Liver (tissue), 9 donors: Measurements from ENCODE around the gene KLHL14. TPM values are rescaled to one million over a fixed set of nuclear protein-coding genes. Genes with fewer than 3 reads are reported as not detected.

Experiments used
- DNase-seq: peaks from one replicate; pipeline ENCODE4 v3.0.0-alpha.2; 2017; ENCODE audit warnings: low spot score
- H3K27ac ChIP-seq, 2 donors: one replicate each; pipeline ENCODE4 v1.7.0; 2013; ENCODE audit warnings: inconsistent platforms in 2 of 2, low read length in 2 of 2, control low read depth in 1 of 2, low read depth in 1 of 2, mild to moderate bottlenecking in 1 of 2
- H3K27me3 ChIP-seq, 4 donors: one replicate each; pipeline versions ENCODE4 v1.6.1 to v1.7.0; 2013; ENCODE audit warnings: low read length in 3 of 4, inconsistent platforms in 1 of 4, mild to moderate bottlenecking in 1 of 4, moderate library complexity in 1 of 4; ENCODE audit not compliant: control insufficient read depth in 4 of 4, insufficient read depth in 4 of 4
- H3K36me3 ChIP-seq, 4 donors: one replicate each; pipeline versions ENCODE4 v1.6.1 to v1.7.0; 2013; ENCODE audit warnings: low read length in 3 of 4, mild to moderate bottlenecking in 3 of 4, low read depth in 1 of 4, moderate library complexity in 1 of 4; ENCODE audit not compliant: control insufficient read depth in 4 of 4, insufficient read depth in 3 of 4
- H3K4me1 ChIP-seq, 4 donors: one replicate each; pipeline versions ENCODE4 v1.6.1 to v1.7.0; 2013; ENCODE audit warnings: low read length in 3 of 4, mild to moderate bottlenecking in 3 of 4, moderate library complexity in 1 of 4; ENCODE audit not compliant: control insufficient read depth in 4 of 4, insufficient read depth in 4 of 4
- H3K4me3 ChIP-seq, 3 donors: one replicate each; pipeline versions ENCODE4 v1.6.1 to v1.7.0; 2013; ENCODE audit warnings: low read length in 3 of 3, control low read depth in 1 of 3, low read depth in 1 of 3, mild to moderate bottlenecking in 1 of 3
- H3K9ac ChIP-seq, 2 donors: one replicate each; pipeline ENCODE4 v1.7.0; 2013; ENCODE audit warnings: low read length in 2 of 2, mild to moderate bottlenecking in 2 of 2, moderate library complexity in 2 of 2, control low read depth in 1 of 2, low read depth in 1 of 2
- H3K9me3 ChIP-seq, 4 donors: one replicate each; pipeline versions ENCODE4 v1.6.1 to v1.7.0; 2013; ENCODE audit warnings: low read length in 3 of 4; ENCODE audit not compliant: control insufficient read depth in 4 of 4
- ATF3 ChIP-seq: IDR thresholded peaks from 2 replicates; pipeline ENCODE4 v1.6.1; 2016; ENCODE audit warnings: antibody characterized with exemption
- CTCF ChIP-seq: fragments of 150-350 bp; IDR thresholded peaks from 2 replicates; pipeline ENCODE4 v1.5.1; 2017; ENCODE audit warnings: improper control_type of control experiment, low read depth, low read length; ENCODE audit not compliant: missing input control
- EGR1 ChIP-seq, 2 donors: IDR thresholded peaks; 2 replicates each; pipeline ENCODE4 v1.6.1; 2016 to 2018; ENCODE audit warnings: antibody characterized with exemption in 2 of 2, low read depth in 2 of 2
- FOXA1 ChIP-seq: IDR thresholded peaks from 2 replicates; pipeline ENCODE4 v1.6.1; 2016; ENCODE audit warnings: antibody characterized with exemption
- FOXA2 ChIP-seq: IDR thresholded peaks from 2 replicates; pipeline ENCODE4 v1.6.1; 2016; ENCODE audit warnings: antibody characterized with exemption
- GABPA ChIP-seq, 2 donors: IDR thresholded peaks in 1 of 2; conservative IDR thresholded peaks in 1 of 2; 2 replicates each; pipeline ENCODE4 v1.6.1; 2016; ENCODE audit warnings: antibody characterized with exemption in 2 of 2, mild to moderate bottlenecking in 1 of 2, moderate library complexity in 1 of 2
- HNF4A ChIP-seq, 2 donors: conservative IDR thresholded peaks; 2 replicates each; pipeline ENCODE4 v1.6.1; 2016; ENCODE audit warnings: antibody characterized with exemption in 2 of 2, mild to moderate bottlenecking in 2 of 2
- HNF4G ChIP-seq: IDR thresholded peaks from 2 replicates; pipeline ENCODE4 v1.6.1; 2016; ENCODE audit warnings: antibody characterized with exemption
- JUND ChIP-seq, 2 donors: IDR thresholded peaks; 2 replicates each; pipeline ENCODE4 v1.6.1; 2016; ENCODE audit warnings: antibody characterized with exemption in 2 of 2
- MAX ChIP-seq: IDR thresholded peaks from 2 replicates; pipeline ENCODE4 v1.6.1; 2016; ENCODE audit warnings: antibody characterized with exemption
- NR2F2 ChIP-seq: IDR thresholded peaks from 2 replicates; pipeline ENCODE4 v1.6.1; 2016; ENCODE audit warnings: antibody characterized with exemption
- RAD21 ChIP-seq, 2 donors: IDR thresholded peaks; 2 replicates each; pipeline ENCODE4 v1.6.1; 2016; ENCODE audit warnings: antibody characterized with exemption in 2 of 2, mild to moderate bottlenecking in 2 of 2
- REST ChIP-seq: IDR thresholded peaks from 2 replicates; pipeline ENCODE4 v1.6.1; 2016; ENCODE audit warnings: antibody characterized with exemption, mild to moderate bottlenecking
- RXRA ChIP-seq, 2 donors: IDR thresholded peaks; 2 replicates each; pipeline ENCODE4 v1.6.1; 2017 to 2018; ENCODE audit warnings: antibody characterized with exemption in 2 of 2, mild to moderate bottlenecking in 1 of 2
- SP1 ChIP-seq: IDR thresholded peaks from 2 replicates; pipeline ENCODE4 v1.6.1; 2018; ENCODE audit warnings: antibody characterized with exemption, mild to moderate bottlenecking
- TAF1 ChIP-seq: conservative IDR thresholded peaks from 2 replicates; pipeline ENCODE4 v1.6.1; 2016; ENCODE audit warnings: antibody characterized with exemption, mild to moderate bottlenecking
- YY1 ChIP-seq: IDR thresholded peaks from 2 replicates; pipeline ENCODE4 v1.6.1; 2016; ENCODE audit warnings: antibody characterized with exemption, mild to moderate bottlenecking
- ZBTB33 ChIP-seq: IDR thresholded peaks from 2 replicates; pipeline ENCODE4 v1.6.1; 2016; ENCODE audit warnings: antibody characterized with exemption
- WGBS: extraction: QIAGEN DNeasy Blood & Tissue Kit; methylation state at CpG from one replicate; pipeline ENCODE4 v1.1.7; 2013; 5-methylcytosine and 5-hydroxymethylcytosine counted together
- polyA plus RNA-seq, 2 donors: library from polyadenylated mRNA; stranded (reverse) in 1 of 2; unstranded in 1 of 2; fragments of 200-250 nt in 1 of 2; fragments of >200 nt in 1 of 2; fragmentation: Nextera tagmentation in 1 of 2; extraction: Ambion mirVana in 1 of 2; gene quantifications; one replicate each; pipeline versions ENCODE4 v1.2.1 to v1.2.3, GENCODE V29; 2013 to 2015
- total RNA-seq, 2 donors: library from RNA; depleted of rRNA; stranded (reverse); fragments of >200 nt; gene quantifications; one replicate each; pipeline ENCODE4 v1.2.3, GENCODE V29; 2014
- donor health status: healthy.
- donor health status: healthy.
- donor health status: healthy.
- donor health status: healthy.
- donor health status: healthy.

KLHL14 gene
- total and polyA plus RNA-seq, 4 donors = 0.02 to 1.1 (median 0.15) TPM

- Histone ChIP-seq H3K36me3 (no peaks in the 10 kb centered on the region), H3K27me3 (peaks cover 0 to 6% (median 0%) of the 10 kb centered on the region in 4 donors), H3K4me1 (no peaks in the 10 kb centered on the region), H3K4me3 (no peak overlapping the region), H3K27ac (no peak overlapping the region), H3K9ac (no peak overlapping the region), H3K9me3 (no peaks in the 10 kb centered on the region)
- 81% methylated on average over 5 of the region's 5 CpGs for WGBS
- no peak for DNase-seq
- TF ChIP-seq HNF4G (no peak), JUND (IDR thresholded peaks at IDR 0.05) (no peak), ZBTB33 (no peak), MAX (no peak), RAD21 (IDR thresholded peaks at IDR 0.05) (no peak), RXRA (IDR thresholded peaks at IDR 0.05) (no peak), GABPA (IDR thresholded peaks at IDR 0.05 in 1 of 2, conservative IDR thresholded peaks at IDR 0.05 in 1 of 2) (no peak), SP1 (no peak), FOXA2 (no peak), REST (no peak), CTCF (no peak), YY1 (no peak), NR2F2 (no peak), FOXA1 (no peak), TAF1 (no peak), HNF4A (conservative IDR thresholded peaks at IDR 0.05) (no peak), EGR1 (IDR thresholded peaks at IDR 0.05; ENCODE audit: low read depth in 2 of 2) (no peak), ATF3 (no peak)
Observed at GRCh38 chr18:32805354-32805753, 32.5 kb upstream of the KLHL14 start.
